K562 (cell line): ENCODE data around the gene HADHB. TPM values are rescaled to one million over a fixed set of nuclear protein-coding genes. Genes with fewer than 3 reads are reported as not detected.

ENCODE experiments used
- ARID3A ChIP-seq: IDR thresholded peaks from 2 replicates; pipeline ENCODE4 v1.6.1; 2012; ENCODE audit warnings: low read depth, low read length, improper control_type of control experiment, borderline replicate concordance
- GABPB1 ChIP-seq: sonication (generic); formaldehyde crosslinking; IDR thresholded peaks from 2 replicates; pipeline ENCODE4 v1.8.0; 2022; ENCODE audit warnings: mild to moderate bottlenecking, missing genetic modification reagents
- PHB ChIP-seq: fragments of 250-450 bp; sonication (Bioruptor Pico); IDR thresholded peaks from 2 replicates; pipeline ENCODE4 v1.5.0; 2021
- RAD51 ChIP-seq: fragments of 450-650 bp; IDR thresholded peaks from 2 replicates; pipeline ENCODE4 v1.7.1; 2016; ENCODE audit warnings: low read depth, mild to moderate bottlenecking, borderline replicate concordance
- RBM14 ChIP-seq: fragments of 200-400 bp; formaldehyde crosslinking; IDR thresholded peaks from 2 replicates; pipeline ENCODE4 v1.6.1; 2018; ENCODE audit warnings: low read depth, mild to moderate bottlenecking, low read length, moderate library complexity, borderline replicate concordance; ENCODE audit not compliant: insufficient read depth
- SMARCA5 ChIP-seq: fragments of 450-650 bp; IDR thresholded peaks from 2 replicates; pipeline ENCODE4 v1.6.1; 2016
- SRSF7 ChIP-seq: fragments of 200-400 bp; formaldehyde crosslinking; optimal IDR thresholded peaks from 2 replicates; pipeline ENCODE3; 2017; ENCODE audit warnings: mild to moderate bottlenecking, low read depth, low read length
- ZBTB12 ChIP-seq: fragments of 250-450 bp; sonication (Bioruptor Pico); IDR thresholded peaks from 2 replicates; pipeline ENCODE4 v1.4.0; 2020
- ZNF146 ChIP-seq: IDR thresholded peaks from one replicate; pipeline ENCODE4 v1.6.1; 2018; ENCODE audit warnings: missing compliant biosample characterization; ENCODE audit not compliant: unreplicated experiment
- ZNF354B ChIP-seq: fragments of 250-450 bp; sonication (Bioruptor Pico); IDR thresholded peaks from 2 replicates; pipeline ENCODE4 v1.4.0; 2020
- ZNF444 ChIP-seq: fragments of 250-450 bp; sonication (Bioruptor Pico); IDR thresholded peaks from 2 replicates; pipeline ENCODE4 v1.4.0; 2020; ENCODE audit warnings: mild to moderate bottlenecking, moderate library complexity
- ZNF696 ChIP-seq: fragments of 250-450 bp; sonication (Bioruptor Pico); conservative IDR thresholded peaks from 2 replicates; pipeline ENCODE4 v1.4.0; 2020; ENCODE audit warnings: mild to moderate bottlenecking, moderate library complexity
- ZSCAN32 ChIP-seq: fragments of 450-650 bp; formaldehyde crosslinking; IDR thresholded peaks from 2 replicates; pipeline ENCODE4 v1.4.0; 2020; ENCODE audit warnings: mild to moderate bottlenecking, moderate library complexity
- polyA plus RNA-seq, 8 experiments: library from polyadenylated mRNA; depleted of rRNA in 4 of 8; stranded (reverse) in 5 of 8; unstranded in 3 of 8; fragments of >200 nt; fragmentation: Nextera tagmentation in 2 of 8; fragmentation: Illumina TruSeq in 1 of 8; extraction: Ambion mirVana in 2 of 8; extraction: Trizol in 1 of 8; gene quantifications; 2 replicates each; pipeline versions ENCODE4 v1.2.1 to v1.2.3, GENCODE V29; 2011 to 2014; ENCODE audit warnings: inconsistent platforms in 1 of 8, missing spikeins in 1 of 8
- total RNA-seq, 7 experiments: library from RNA; depleted of rRNA in 6 of 7; stranded (reverse); fragments of >200 nt in 6 of 7; fragmentation: Illumina TruSeq in 2 of 7; extraction: Trizol in 2 of 7; gene quantifications; 2 replicates each; pipeline versions ENCODE4 v1.2.1 to v1.2.3, GENCODE V29; 2011 to 2021; ENCODE audit warnings: low replicate concordance in 1 of 7
- TF ChIP-seq, protein P1 (sequence below): fragments of 450-650 bp; IDR thresholded peaks from 2 replicates; pipeline ENCODE4 v1.6.1; 2017; ENCODE audit warnings: antibody characterized with exemption, mild to moderate bottlenecking
- TF ChIP-seq, protein P2 (sequence below): sonication (generic); formaldehyde crosslinking; IDR thresholded peaks from 2 replicates; pipeline ENCODE4 v1.8.1; 2022; ENCODE audit warnings: missing genetic modification reagents
- TF ChIP-seq, protein P3 (sequence below): IDR thresholded peaks from 2 replicates; pipeline ENCODE4 v1.6.1; 2011; ENCODE audit warnings: borderline replicate concordance, low read depth, mild to moderate bottlenecking, moderate library complexity, low read length; ENCODE audit not compliant: insufficient read depth, poor library complexity, severe bottlenecking

HADHB gene
- total and polyA plus RNA-seq, 9 of the 15 experiments (the other 6 are each of a cell fraction or from before 2014, with no cell fraction given): 67.3 to 199 (median 100) TPM

GRCh38 chr2:26244309-26245230 lies at the start of gene HADHB, which contains the start of gene HADHA (continued):
- TF ChIP-seq, protein P1, sequence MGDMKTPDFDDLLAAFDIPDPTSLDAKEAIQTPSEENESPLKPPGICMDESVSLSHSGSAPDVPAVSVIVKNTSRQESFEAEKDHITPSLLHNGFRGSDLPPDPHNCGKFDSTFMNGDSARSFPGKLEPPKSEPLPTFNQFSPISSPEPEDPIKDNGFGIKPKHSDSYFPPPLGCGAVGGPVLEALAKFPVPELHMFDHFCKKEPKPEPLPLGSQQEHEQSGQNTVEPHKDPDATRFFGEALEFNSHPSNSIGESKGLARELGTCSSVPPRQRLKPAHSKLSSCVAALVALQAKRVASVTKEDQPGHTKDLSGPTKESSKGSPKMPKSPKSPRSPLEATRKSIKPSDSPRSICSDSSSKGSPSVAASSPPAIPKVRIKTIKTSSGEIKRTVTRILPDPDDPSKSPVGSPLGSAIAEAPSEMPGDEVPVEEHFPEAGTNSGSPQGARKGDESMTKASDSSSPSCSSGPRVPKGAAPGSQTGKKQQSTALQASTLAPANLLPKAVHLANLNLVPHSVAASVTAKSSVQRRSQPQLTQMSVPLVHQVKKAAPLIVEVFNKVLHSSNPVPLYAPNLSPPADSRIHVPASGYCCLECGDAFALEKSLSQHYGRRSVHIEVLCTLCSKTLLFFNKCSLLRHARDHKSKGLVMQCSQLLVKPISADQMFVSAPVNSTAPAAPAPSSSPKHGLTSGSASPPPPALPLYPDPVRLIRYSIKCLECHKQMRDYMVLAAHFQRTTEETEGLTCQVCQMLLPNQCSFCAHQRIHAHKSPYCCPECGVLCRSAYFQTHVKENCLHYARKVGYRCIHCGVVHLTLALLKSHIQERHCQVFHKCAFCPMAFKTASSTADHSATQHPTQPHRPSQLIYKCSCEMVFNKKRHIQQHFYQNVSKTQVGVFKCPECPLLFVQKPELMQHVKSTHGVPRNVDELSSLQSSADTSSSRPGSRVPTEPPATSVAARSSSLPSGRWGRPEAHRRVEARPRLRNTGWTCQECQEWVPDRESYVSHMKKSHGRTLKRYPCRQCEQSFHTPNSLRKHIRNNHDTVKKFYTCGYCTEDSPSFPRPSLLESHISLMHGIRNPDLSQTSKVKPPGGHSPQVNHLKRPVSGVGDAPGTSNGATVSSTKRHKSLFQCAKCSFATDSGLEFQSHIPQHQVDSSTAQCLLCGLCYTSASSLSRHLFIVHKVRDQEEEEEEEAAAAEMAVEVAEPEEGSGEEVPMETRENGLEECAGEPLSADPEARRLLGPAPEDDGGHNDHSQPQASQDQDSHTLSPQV: no peak
- TF ChIP-seq ARID3A (no peak), GABPB1 (CRISPR knock-in tag) (peak; percentile 69), SRSF7 (no peak), ZSCAN32 (CRISPR knock-in tag) (no peak; the same call in 1 of the 2 replicates), ZNF696 (CRISPR knock-in tag) (no peak), ZBTB12 (CRISPR knock-in tag) (no peak), SMARCA5 (no peak), RAD51 (no peak; the same call in 1 of the 2 replicates), RBM14 (no peak), ZNF354B (CRISPR knock-in tag) (0 out of 2 replicates have a peak, but pooled peaks have one; percentile 31), PHB (CRISPR knock-in tag) (no peak), ZNF146 (CRISPR knock-in tag) (no peak), ZNF444 (CRISPR knock-in tag) (no peak)
- TF ChIP-seq, protein P2, sequence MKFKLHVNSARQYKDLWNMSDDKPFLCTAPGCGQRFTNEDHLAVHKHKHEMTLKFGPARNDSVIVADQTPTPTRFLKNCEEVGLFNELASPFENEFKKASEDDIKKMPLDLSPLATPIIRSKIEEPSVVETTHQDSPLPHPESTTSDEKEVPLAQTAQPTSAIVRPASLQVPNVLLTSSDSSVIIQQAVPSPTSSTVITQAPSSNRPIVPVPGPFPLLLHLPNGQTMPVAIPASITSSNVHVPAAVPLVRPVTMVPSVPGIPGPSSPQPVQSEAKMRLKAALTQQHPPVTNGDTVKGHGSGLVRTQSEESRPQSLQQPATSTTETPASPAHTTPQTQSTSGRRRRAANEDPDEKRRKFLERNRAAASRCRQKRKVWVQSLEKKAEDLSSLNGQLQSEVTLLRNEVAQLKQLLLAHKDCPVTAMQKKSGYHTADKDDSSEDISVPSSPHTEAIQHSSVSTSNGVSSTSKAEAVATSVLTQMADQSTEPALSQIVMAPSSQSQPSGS (CRISPR knock-in tag): no peak
- TF ChIP-seq, protein P3, sequence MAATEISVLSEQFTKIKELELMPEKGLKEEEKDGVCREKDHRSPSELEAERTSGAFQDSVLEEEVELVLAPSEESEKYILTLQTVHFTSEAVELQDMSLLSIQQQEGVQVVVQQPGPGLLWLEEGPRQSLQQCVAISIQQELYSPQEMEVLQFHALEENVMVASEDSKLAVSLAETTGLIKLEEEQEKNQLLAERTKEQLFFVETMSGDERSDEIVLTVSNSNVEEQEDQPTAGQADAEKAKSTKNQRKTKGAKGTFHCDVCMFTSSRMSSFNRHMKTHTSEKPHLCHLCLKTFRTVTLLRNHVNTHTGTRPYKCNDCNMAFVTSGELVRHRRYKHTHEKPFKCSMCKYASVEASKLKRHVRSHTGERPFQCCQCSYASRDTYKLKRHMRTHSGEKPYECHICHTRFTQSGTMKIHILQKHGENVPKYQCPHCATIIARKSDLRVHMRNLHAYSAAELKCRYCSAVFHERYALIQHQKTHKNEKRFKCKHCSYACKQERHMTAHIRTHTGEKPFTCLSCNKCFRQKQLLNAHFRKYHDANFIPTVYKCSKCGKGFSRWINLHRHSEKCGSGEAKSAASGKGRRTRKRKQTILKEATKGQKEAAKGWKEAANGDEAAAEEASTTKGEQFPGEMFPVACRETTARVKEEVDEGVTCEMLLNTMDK: peak; percentile 91
